ENCODE results near the gene GALNT10.

DNA sequence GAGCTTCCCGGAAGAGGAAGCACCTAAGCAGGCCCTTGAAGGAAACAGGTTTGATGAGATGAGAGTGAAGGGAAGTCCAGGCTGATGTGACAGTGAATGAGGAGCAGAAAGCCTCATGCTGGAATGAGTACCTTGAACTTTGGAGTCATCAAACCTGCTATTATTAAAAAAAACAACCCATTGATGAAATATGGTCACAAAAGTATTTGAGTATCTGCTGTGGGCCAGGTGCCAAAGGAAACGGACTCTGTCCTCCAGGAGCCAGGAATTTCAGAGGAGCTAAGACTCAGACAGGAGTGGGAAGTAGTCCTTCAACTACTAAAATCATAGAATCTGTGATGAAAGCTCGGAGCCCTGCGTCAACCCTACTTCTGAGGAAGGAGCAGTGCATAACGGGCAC, 275.6 kb downstream of the GALNT10 start:
- TF ChIP-seq CEBPB (IDR thresholded peaks at IDR 0.05): no peak
- no peak for TF ChIP-seq NPAS2 (CRISPR knock-in tag; IDR thresholded peaks at IDR 0.05; ENCODE audit: borderline replicate concordance)
- TF ChIP-seq, protein P1, sequence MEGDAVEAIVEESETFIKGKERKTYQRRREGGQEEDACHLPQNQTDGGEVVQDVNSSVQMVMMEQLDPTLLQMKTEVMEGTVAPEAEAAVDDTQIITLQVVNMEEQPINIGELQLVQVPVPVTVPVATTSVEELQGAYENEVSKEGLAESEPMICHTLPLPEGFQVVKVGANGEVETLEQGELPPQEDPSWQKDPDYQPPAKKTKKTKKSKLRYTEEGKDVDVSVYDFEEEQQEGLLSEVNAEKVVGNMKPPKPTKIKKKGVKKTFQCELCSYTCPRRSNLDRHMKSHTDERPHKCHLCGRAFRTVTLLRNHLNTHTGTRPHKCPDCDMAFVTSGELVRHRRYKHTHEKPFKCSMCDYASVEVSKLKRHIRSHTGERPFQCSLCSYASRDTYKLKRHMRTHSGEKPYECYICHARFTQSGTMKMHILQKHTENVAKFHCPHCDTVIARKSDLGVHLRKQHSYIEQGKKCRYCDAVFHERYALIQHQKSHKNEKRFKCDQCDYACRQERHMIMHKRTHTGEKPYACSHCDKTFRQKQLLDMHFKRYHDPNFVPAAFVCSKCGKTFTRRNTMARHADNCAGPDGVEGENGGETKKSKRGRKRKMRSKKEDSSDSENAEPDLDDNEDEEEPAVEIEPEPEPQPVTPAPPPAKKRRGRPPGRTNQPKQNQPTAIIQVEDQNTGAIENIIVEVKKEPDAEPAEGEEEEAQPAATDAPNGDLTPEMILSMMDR (IDR thresholded peaks at IDR 0.05): no peak
- no peak for TF ChIP-seq POLR2A (IDR thresholded peaks at IDR 0.05; ENCODE audit: low read length)
- TF ChIP-seq RCOR1 (IDR thresholded peaks at IDR 0.05; ENCODE audit: low read depth, low read length): no peak
- TF ChIP-seq EP300 (IDR thresholded peaks at IDR 0.05): no peak
- TF ChIP-seq, protein P2, sequence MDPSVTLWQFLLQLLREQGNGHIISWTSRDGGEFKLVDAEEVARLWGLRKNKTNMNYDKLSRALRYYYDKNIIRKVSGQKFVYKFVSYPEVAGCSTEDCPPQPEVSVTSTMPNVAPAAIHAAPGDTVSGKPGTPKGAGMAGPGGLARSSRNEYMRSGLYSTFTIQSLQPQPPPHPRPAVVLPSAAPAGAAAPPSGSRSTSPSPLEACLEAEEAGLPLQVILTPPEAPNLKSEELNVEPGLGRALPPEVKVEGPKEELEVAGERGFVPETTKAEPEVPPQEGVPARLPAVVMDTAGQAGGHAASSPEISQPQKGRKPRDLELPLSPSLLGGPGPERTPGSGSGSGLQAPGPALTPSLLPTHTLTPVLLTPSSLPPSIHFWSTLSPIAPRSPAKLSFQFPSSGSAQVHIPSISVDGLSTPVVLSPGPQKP (IDR thresholded peaks at IDR 0.05; ENCODE audit: low read depth, low read length): no peak
- TF ChIP-seq, protein P3, sequence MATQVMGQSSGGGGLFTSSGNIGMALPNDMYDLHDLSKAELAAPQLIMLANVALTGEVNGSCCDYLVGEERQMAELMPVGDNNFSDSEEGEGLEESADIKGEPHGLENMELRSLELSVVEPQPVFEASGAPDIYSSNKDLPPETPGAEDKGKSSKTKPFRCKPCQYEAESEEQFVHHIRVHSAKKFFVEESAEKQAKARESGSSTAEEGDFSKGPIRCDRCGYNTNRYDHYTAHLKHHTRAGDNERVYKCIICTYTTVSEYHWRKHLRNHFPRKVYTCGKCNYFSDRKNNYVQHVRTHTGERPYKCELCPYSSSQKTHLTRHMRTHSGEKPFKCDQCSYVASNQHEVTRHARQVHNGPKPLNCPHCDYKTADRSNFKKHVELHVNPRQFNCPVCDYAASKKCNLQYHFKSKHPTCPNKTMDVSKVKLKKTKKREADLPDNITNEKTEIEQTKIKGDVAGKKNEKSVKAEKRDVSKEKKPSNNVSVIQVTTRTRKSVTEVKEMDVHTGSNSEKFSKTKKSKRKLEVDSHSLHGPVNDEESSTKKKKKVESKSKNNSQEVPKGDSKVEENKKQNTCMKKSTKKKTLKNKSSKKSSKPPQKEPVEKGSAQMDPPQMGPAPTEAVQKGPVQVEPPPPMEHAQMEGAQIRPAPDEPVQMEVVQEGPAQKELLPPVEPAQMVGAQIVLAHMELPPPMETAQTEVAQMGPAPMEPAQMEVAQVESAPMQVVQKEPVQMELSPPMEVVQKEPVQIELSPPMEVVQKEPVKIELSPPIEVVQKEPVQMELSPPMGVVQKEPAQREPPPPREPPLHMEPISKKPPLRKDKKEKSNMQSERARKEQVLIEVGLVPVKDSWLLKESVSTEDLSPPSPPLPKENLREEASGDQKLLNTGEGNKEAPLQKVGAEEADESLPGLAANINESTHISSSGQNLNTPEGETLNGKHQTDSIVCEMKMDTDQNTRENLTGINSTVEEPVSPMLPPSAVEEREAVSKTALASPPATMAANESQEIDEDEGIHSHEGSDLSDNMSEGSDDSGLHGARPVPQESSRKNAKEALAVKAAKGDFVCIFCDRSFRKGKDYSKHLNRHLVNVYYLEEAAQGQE (IDR thresholded peaks at IDR 0.05): no peak
- TF ChIP-seq ESRRA (IDR thresholded peaks at IDR 0.05; ENCODE audit: borderline replicate concordance, low read length): no peak
- no peak for TF ChIP-seq SMC3 (IDR thresholded peaks at IDR 0.05)
- TF ChIP-seq FOSL2 (IDR thresholded peaks at IDR 0.05): no peak
- TF ChIP-seq FOSL2 (CRISPR knock-in tag; IDR thresholded peaks at IDR 0.05): no peak
- TF ChIP-seq CBX2 (IDR thresholded peaks at IDR 0.05; ENCODE audit: borderline replicate concordance, low read depth): no peak
- TF ChIP-seq RAD21 (conservative IDR thresholded peaks at IDR 0.05 in 1 of 2, IDR thresholded peaks at IDR 0.05 in 1 of 2): no peak
